ENCODE measurements around the gene PEX14.

The PEX14 gene

GRCh38 chr1:10520952-10521351, 46.2 kb downstream of the PEX14 start:
- DNase-seq, result no peak

DNA sequence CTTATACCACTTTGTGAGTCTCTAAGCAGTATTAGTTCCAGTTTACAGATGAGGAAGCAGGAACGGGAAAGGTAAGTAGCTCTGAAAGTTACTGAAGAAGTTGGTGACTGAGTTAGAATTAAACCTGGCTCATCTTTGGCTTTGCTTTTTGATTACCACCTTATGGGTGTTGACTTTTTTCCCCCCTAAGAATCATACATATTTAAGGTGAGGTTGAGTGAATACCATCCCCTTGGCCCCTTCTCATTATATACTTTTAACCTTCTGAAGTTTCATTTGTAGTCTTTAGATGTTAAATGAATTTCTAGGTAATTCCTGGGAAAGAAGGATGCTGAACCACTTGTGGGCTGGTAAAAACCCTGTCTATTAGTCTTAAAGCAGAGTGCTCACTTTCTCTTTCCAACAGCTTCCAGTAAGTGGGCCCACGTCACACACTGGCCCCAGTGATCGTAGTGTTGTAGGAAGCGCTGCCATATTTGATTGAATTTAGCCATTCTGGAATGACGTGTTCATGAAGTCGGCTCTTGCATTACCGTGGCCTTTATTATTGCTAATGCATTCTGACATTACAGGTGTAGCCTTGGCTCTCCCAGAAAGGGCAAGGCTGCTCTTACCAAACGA, 46.9 kb downstream of the PEX14 start:
- DNase-seq, result no peak

DNA sequence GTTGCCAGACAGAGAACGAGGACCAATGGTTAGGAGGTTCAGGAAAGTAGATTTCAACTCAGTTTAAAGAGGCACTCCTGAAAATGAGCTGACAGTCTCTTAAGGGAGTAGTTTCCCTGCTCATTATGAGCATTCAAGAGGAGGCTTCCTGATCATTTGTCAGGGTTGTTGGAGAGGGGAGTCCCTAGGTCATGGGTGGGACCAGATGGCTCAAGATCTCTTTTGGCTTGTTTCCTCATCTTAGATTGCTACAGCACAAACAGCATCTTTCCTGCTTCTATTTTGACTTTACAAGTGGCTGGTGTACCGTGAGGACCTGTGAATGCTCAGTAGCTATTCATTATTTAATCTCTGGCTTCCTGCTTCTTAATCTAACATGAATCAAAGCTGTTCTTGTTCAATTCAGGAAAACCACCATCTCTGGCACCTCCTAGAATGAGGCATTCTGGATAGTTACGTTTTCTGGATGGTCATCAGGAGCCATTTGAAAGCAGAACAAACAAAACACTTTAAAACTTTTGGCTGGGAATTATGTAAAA, 47.6 kb downstream of the PEX14 start:
- no peak for DNase-seq

GRCh38 chr1:10525208-10525607, 50.5 kb downstream of the PEX14 start:
- DNase-seq, result no peak

DNA sequence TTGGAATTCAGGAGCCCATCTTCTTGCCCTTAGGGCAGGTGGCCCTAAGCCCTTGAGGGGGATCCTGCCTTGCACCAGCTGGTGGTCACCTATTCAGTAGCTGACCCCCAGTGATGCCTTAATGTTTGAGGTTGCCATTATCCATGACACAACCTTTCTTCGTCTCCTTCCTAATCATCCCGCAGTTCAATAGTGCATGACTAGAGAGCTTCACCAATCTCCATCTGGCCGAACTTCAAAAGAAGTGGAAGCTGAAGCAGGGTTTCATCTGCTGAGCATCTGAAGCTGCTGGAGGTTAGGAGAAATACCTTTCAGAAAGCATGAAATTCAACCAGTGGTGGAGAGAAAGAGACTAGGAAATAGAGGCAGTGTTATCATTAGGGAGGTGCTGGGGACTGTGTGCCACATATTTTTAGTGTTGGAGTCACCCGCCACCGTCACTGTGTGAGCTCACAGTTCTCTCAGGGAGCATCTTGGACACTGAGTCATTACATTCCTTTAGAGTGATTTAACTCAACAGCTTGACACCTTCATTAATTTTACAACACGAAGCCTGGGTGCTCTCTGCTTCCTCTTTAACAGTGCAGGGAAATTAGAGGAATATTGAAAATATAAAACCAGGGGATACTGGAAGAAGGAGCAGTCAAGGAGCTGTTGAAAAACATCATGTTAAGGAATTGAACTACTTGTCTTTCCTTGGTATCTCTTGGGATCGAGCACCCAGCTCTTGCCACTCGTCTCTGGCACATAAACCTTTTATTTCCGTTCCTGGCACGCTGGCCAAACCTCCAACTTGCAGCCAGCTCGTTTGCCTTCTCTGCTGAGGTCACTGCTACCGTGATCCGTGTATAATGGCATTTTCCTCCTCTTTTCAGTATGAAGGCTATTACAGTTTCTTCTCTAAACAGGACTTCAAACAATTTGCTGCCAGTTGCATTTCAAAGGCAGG, 53.6 kb downstream of the PEX14 start:
- DNase-seq, result peak; percentile 47

DNA sequence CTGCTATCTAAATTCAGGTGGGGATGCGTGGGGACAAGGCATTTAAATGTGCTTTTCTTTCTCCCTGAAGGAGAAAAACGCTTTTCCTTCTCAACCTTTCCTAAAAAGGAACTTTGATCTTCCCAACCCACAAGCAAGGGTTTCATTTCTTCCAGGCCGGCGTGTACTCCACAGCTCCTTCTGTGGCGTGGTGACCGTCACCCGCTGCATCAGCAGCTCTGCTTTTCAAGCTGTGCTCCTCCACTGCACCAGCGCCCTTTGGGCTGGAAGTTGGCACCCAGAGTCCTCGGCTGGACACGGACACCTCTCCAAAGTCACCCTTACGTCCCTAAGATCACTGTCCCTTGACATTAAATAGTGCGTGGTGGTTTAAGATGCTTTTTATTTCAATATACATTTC, 54.3 kb downstream of the PEX14 start:
- DNase-seq, result no peak

DNA sequence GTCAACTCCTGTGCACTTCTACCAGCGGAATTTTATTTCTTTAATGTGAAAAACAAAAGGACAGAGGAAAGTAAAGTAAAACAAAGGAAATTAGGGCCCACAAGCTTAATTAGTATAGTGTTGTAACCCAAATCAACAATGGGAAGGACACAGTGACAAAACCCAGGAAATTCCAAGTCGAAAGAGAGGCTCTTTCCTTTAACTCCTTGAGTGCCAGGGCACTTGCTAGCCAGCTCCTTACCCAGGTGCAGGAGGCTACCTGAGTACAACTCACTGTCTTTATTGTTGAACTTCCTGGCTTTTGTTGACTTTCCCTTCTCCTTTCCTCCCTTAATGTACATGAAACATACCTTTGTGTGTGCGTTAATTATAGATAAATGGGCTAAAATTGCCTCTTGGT, 55.0 kb downstream of the PEX14 start:
- DNase-seq, result no peak

- DNase-seq, result peak; percentile 82
Measured at GRCh38 chr1:10530281-10530740, 55.6 kb downstream of the PEX14 start.

GRCh38 chr1:10530756-10531495, 56.2 kb downstream of the PEX14 start:
- DNase-seq, result no peak

- DNase-seq, result peak; percentile 43
Measured at GRCh38 chr1:10532362-10532761, 57.6 kb downstream of the PEX14 start.

DNA sequence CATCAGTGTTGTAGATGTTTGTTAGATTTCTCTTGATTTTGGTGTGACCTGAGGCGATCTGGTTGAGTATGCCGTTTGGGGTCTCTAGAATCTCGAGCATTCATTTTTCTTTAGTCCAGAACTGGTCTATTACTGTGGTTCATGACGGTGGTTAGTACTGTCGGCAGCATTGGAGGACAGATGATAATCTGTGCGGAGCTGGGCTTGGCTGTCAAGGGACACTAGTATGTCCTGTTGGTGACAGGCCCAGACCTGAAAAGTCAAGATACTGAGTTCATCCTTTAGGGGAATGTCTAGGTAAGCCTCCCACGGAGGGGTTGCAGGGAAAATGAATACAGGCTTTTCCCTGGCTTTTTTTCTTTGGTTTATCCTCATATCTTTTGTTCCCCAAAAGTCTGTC, 59.8 kb downstream of the PEX14 start:
- no peak for DNase-seq

- peak; percentile 59 for DNase-seq
Measured at GRCh38 chr1:10536133-10536770, 61.5 kb downstream of the PEX14 start.

DNA sequence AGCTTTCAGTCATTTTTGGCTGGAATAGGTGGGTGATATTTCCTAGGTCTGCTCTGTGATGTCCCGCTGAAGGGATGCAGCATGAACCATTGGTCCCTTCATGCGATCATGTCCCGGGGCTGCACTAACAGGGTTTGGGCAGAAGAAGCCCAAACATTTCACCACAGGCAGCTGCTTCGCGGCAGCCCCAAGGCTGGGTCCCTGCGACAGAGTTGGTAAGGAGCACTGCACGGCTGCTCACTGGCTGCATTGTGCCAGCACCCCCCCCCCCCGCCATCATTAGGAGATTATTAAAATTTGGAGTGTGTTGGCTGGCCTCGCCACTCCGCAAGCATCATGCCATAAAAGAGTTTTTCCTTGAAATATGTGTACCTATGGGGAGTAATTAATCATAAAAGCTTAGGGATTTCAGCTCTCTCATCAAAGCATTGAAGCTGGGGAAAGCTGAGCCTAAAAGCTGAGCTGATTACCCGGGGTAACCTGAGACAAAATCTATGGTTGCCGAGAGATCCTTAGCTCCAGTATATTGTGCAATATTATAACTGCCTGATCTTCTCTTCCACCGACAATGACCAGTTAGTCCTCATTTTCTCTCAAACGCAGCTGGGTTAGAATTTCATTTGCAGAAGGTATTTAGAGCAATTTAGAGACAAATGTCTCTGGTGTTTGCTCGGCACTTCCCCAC, 62.5 kb downstream of the PEX14 start:
- DNase-seq, result no peak

DNA sequence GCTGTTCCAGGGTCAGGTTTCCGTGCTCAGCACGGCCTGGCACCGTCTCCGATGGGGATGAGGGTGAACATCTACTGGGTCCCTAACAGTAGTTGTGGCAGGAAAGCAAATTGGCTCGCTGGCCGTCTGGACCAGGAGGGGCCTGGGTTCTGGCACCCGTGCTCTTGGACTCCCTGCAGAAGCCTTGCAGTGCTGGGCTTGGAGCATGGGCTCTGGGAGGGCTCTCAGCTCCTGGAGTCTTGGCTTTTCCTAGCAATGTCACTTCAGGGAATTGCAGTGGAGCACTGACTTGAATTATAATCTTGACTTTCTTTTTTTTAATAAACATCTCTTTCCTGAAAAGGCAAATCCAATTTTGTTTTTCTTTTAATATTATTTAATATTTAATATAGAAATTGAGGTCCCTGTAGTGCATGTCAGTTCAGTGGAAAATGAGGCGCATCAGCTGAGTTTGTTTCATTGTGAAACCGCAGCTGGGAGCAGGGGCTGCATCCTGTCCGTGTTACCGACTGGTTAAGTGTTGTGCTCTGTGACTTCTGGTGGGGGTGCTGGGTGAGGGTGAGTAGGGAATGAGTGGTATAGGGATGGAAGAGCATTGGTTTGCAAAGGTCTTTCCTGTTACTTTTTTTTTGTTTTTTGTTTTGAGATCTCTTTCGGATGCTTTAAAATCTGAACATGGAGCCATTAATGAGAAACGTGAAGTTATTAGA, 64.1 kb downstream of the PEX14 start:
- peak; percentile 38 for DNase-seq

- no peak for DNase-seq
Measured at GRCh38 chr1:10539411-10540043, 64.8 kb downstream of the PEX14 start.

DNA sequence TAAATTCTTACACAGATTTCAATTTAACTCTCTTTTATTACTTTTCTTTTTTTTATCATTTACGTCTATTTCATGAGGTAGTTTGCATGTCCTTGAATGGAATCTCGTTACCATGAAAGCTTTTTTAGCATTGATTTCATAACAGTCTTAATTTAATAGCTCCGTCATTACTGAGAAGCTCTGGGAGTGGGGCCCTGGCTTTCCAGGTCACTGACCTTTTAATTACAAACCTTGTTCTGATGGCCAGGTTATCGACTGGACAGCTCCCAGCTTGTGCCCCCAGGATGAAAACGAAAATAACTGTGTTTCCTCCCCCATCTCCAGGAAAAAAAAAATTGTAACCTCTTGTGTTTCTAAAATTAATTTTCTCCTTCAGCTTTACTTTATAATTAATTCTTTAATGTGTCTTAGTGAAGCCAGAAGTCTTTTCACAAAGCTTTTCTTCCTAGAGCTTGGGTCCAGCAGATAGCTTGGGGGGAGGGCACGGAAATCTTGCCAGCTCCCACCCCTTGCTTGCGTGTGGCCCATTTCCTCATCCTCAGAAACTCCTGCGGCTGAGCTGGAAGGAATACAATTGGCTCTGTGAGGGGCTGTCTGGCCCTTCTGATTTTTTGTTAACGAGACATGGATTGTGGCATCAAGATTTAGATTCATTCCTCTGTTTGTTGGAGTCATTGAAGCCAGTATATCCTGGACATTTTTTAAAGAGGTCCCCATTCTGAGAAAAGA, 65.7 kb downstream of the PEX14 start:
- peak; percentile 88 for DNase-seq

- no peak for DNase-seq
Measured at GRCh38 chr1:10541286-10541685, 66.5 kb downstream of the PEX14 start.

DNA sequence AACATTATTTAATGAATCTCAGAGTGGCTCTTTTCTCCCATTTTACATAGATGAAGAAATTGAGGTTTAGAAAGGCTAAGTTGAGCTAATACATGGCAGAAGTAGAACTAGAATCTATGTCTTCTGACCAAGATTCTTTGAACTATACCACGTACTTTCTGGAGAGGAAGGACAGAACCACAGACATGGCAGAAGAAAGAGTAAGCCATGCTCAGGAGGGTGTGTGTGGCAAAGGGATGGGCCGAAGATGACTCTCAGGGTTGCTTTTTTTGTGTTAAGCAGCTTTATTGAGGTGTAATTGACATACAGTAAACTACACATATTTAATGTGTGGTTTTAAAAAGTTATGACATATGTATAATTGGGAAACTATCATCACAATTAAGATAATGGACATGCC, 69.5 kb downstream of the PEX14 start:
- DNase-seq, result no peak

GRCh38 chr1:10546896-10547295, 72.1 kb downstream of the PEX14 start:
- DNase-seq, result no peak

Measured in eye (tissue), 1 donor.